PC-3 (cell line): Measurements from ENCODE around the gene LRP5.

Experiments
- CTCF ChIP-seq: fragments of 300-600 bp; sonication (generic); conservative IDR thresholded peaks from 2 replicates; pipeline ENCODE4 v1.5.1; 2017; ENCODE audit warnings: antibody characterized with exemption, low read depth, mild to moderate bottlenecking, low read length
- EZH2 ChIP-seq: fragments of 300-600 bp; sonication (generic); IDR thresholded peaks from one replicate; pipeline ENCODE4 v1.6.1; 2017; ENCODE audit warnings: antibody characterized with exemption, mild to moderate bottlenecking, low read length; ENCODE audit not compliant: unreplicated experiment

- no peak for TF ChIP-seq CTCF
- no peak for TF ChIP-seq EZH2
Observed at GRCh38 chr11:68413591-68413999, 101.2 kb downstream of the LRP5 start.
